ENCODE data around the gene PIEZO1.

Gene PIEZO1

GRCh38 chr16:88715312-88716190 is 69.5 kb downstream of the PIEZO1 start:
- no peak for DNase-seq

- no peak for DNase-seq
Observed at GRCh38 chr16:88714420-88715302, 70.4 kb downstream of the PIEZO1 start.

GRCh38 chr16:88713568-88714419 is 71.2 kb downstream of the PIEZO1 start:
- DNase-seq: no peak

- DNase-seq: no peak
Observed at GRCh38 chr16:88713054-88713453, 72.0 kb downstream of the PIEZO1 start.

GRCh38 chr16:88712362-88712979 is 72.5 kb downstream of the PIEZO1 start:
- DNase-seq: no peak

DNA sequence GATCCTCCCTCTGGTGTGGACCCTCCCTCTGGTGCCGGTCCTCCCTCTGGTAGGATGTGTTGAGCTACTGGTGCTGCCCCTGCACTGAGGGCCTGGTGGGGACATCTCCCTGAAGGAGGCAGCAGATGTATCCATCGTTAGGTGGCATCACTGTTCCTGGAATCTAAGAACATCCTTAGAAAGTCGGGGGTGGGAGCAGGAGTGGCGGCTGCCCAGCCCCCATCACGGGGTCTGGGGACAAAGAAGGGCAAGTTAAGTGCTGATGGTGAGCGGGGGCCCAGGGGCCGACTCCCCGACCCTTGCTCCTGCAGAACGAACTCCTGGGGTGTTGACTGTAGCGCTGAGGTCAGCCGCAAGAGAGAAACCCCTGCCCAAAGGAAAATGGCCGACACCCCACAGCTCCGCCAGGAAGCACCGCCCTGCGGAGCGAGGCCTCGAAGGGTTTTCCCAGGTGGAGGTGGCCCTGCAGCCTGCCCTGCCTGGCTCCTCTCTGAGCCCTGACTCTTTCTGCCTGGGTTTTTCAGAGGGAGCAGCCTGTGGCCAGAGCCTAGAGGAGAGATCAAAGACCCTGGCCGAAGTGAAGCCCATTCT is 73.2 kb downstream of the PIEZO1 start:
- DNase-seq: no peak

GRCh38 chr16:88710556-88710955 is 74.5 kb downstream of the PIEZO1 start:
- DNase-seq: no peak

DNA sequence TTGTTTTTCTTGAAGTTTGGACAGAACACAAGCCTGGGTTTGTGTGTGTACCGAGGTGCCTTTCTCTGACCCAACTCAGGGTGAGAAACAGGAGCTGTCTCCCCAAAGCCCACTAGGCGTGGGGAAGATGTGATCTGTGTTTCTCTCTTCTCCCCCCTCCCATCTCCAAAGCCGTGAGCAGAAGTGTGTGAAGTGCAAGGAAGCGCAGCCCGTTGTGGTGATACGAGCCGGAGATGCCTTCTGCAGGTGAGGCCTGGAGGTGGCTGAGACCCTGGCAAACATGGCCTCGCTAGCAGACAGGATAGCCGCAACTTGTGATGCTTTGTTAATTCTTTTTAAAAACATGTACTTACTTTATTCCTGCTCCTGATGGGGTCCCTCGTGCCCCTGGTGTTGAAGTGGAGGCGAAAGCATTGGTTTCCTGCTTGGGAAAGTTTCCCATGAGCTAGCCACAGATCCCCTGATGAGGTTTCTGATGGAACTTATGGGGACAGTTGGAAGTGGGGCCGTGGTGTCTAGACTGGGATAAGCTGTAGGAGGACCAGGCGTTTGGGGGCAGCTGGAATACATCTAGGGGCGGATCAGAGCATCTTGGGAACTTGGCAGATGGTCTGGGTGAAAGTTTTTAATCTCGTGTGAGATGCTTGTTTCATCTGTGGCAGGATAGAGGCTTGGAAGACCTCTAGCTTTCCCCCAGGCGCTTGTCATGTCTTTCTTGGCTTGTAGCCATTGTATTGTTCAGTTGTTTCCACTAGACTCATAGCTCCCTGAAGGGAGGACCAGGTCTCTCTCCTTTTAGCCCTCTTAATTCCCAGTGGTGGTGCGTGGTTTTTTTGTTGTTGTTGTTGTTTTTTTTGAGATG is 77.8 kb downstream of the PIEZO1 start:
- no peak for DNase-seq

DNA sequence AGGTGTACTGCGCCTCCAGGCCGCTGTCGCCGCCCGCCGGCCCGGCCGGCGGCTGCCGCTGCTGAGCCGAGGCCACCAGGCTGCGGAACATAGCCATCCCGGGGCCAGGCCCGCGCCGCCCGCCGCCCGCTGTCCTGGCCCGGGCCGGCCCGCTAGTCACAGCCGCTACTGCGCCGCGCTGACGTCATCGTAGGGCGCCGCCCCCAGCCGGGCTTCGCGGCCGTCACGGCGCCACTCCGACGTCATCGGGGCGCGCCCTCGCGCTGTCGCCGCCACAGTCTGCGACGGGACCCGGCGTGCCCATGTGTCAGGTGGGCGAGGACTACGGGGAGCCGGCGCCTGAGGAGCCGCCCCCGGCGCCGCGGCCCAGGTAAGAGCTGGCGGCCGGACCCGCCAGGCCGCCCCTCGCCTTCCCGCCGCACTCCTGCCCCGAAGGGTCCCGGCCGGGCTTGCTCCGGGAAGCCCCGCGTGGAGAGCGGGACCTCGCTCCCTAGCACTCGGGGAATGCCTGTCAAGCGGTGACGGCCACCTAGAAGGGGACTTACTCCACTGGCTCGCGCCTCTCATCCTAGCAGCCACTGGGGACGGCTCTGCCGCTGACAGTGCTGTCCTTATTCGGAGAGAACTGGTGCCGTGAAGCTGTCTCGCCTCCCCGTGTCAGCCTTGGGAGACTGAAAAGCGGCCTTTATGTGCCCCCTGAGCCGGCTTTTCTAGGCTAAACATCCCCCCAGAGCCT is 78.6 kb downstream of the PIEZO1 start, which contains the start of the genes CTU2 and RNF166:
TSS of gene CTU2 (plus strand) at position 275 of the 736 bp plus-strand sequence. CDS start at position 303, 28 bp downstream.
TSS of gene RNF166 (minus strand) at position 180 of the 736 bp plus-strand sequence. CDS start at position 97, 83 bp downstream.
- peak; percentile 94 for DNase-seq

- DNase-seq: no peak
Observed at GRCh38 chr16:88705801-88706228, 79.2 kb downstream of the PIEZO1 start.

GRCh38 chr16:88705076-88705684 is 79.8 kb downstream of the PIEZO1 start:
- DNase-seq: peak; percentile 56

GRCh38 chr16:88703486-88704309 is 81.3 kb downstream of the PIEZO1 start:
- peak; percentile 95 for DNase-seq

- peak; percentile 66 for DNase-seq
Observed at GRCh38 chr16:88702371-88703210, 82.4 kb downstream of the PIEZO1 start.

DNA sequence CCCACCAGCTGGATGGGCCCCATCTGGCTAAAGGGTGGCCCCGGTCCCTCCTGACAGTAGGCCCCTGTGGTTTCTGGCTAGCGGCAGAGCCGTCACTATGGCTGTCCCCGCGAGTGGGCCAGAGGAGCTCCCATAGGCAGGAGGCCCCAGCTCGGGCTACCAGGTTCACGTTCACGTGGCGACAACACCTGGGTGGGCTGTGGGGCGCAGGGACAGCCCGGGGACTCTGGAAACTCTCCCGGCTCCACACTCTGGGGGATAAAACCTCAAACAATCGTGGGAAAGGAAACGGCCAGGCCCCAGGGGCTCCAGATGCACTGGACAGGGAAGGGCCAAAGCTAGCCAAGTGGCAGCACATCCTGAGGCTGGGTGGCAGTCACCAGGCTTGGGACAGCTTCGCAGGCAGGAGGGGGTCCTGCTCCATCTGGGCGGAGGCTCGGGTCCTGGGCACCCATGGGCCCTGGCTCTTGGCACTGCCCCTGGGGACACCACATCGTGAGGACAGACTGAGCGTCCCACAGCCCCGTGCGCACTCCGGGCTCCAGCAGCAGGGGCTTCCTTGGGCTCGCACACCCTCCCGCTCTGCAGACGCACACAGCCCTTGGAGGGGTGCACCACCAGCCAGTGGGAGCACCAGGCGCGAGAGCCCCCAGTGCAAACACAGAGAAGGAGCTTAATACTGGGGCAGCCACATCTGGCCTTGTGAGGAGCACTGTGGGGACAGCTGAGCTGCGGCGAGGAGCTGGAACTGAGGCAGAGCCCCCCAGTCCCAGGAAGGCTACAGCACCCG is 83.2 kb downstream of the PIEZO1 start:
- DNase-seq: no peak

- peak; percentile 98 for DNase-seq
Observed at GRCh38 chr16:88700636-88701482, 84.2 kb downstream of the PIEZO1 start.

- DNase-seq: no peak
Observed at GRCh38 chr16:88700322-88700635, 84.7 kb downstream of the PIEZO1 start.

All from hematopoietic multipotent progenitor cell treated with erythropoietin and hydrocortisone succinate and interleukin-3 and kit ligand, for 4 days (in vitro differentiated cells).